Adipose tissue (tissue), 3 donors: ENCODE results near the gene MDN1. TPM values are rescaled to one million over a fixed set of nuclear protein-coding genes. Genes with fewer than 3 reads are reported as not detected.

Source experiments
- H3K27ac ChIP-seq: one replicate; pipeline ENCODE4 v1.5.1; 2013; ENCODE audit warnings: low read depth, low read length
- WGBS, 3 donors: extraction: QIAGEN DNeasy Blood & Tissue Kit; methylation state at CpG; one replicate each; pipeline ENCODE4 v1.1.7; 2013; 5-methylcytosine and 5-hydroxymethylcytosine counted together
- polyA plus RNA-seq, 3 donors: library from polyadenylated mRNA; stranded (reverse); fragments of 200-250 nt; gene quantifications; one replicate each; pipeline ENCODE4 v1.2.3, GENCODE V29; 2013
- donor health status: healthy with polysubstance abuse.
- donor health status: Bipolar disorder and iron deficiency.
- donor health status: healthy.

The MDN1 gene
- polyA plus RNA-seq, 3 donors = 5.8 to 13.7 (median 8.9) TPM

GRCh38 chr6:89680150-89680549, 139.4 kb downstream of the MDN1 start:
- H3K27ac ChIP-seq = no peak overlapping the region
- WGBS, 3 donors = 80 to 85% (median 83%) methylated on average over 2 of the region's 2 CpGs

- 74 to 88% (median 84%) methylated on average over 6 of the region's 6 CpGs for WGBS, 3 donors
- H3K27ac ChIP-seq = no peak overlapping the region
These were observed 140.1 kb downstream of the MDN1 start for GRCh38 chr6:89679215-89680120.

GRCh38 chr6:89678531-89678930, 141.1 kb downstream of the MDN1 start:
- 95 to 98% (median 96%) methylated on average over 3 of the region's 3 CpGs for WGBS, 3 donors
- H3K27ac ChIP-seq = no peak overlapping the region

GRCh38 chr6:89675949-89676748, 143.4 kb downstream of the MDN1 start:
- WGBS, 3 donors = 55 to 62% (median 59%) methylated on average over 7 of the region's 7 CpGs
- no peak overlapping the region for H3K27ac ChIP-seq

- 94 to 97% (median 95%) methylated on average over 7 of the region's 7 CpGs for WGBS, 3 donors
- no peak overlapping the region for H3K27ac ChIP-seq
These were observed 148.5 kb downstream of the MDN1 start for GRCh38 chr6:89670935-89671565.

- 67 to 73% (median 67%) methylated on average over 6 of the region's 6 CpGs for WGBS, 3 donors
- H3K27ac ChIP-seq = no peak overlapping the region
These were observed 150.6 kb downstream of the MDN1 start for GRCh38 chr6:89669002-89669401.

- WGBS, 3 donors = 85 to 90% (median 88%) methylated on average over 5 of the region's 5 CpGs
These were observed 151.6 kb downstream of the MDN1 start for GRCh38 chr6:89667872-89668556.

GRCh38 chr6:89662659-89663223, 156.9 kb downstream of the MDN1 start:
- WGBS, 3 donors = 95% methylated on average over 4 of the region's 4 CpGs
- H3K27ac ChIP-seq = no peak overlapping the region

More at GRCh38 chr6:89667872-89668556, 151.6 kb downstream of the MDN1 start:
- H3K27ac ChIP-seq = no peak overlapping the region

- WGBS, 3 donors = 53 to 93% (median 83%) methylated on average over 1 of the region's 1 CpG
- no peak overlapping the region for H3K27ac ChIP-seq
These were observed 158.0 kb downstream of the MDN1 start for GRCh38 chr6:89661559-89661958.

GRCh38 chr6:89660981-89661380, 158.6 kb downstream of the MDN1 start:
- WGBS, 3 donors = 84 to 92% (median 91%) methylated on average over 4 of the region's 4 CpGs
- H3K27ac ChIP-seq = no peak overlapping the region

GRCh38 chr6:89657445-89658158, 162.0 kb downstream of the MDN1 start:
- H3K27ac ChIP-seq = no peak overlapping the region
- WGBS, 3 donors = 86 to 92% (median 92%) methylated on average over 13 of the region's 13 CpGs

- H3K27ac ChIP-seq = no peak overlapping the region
- 86 to 90% (median 89%) methylated on average over 2 of the region's 2 CpGs for WGBS, 3 donors
These were observed 164.5 kb downstream of the MDN1 start for GRCh38 chr6:89655122-89655521.

GRCh38 chr6:89650579-89650978, 169.0 kb downstream of the MDN1 start:
- 92 to 93% (median 92%) methylated on average over 8 of the region's 8 CpGs for WGBS, 3 donors
- no peak overlapping the region for H3K27ac ChIP-seq

- H3K27ac ChIP-seq = no peak overlapping the region
- 99 to 100% (median 100%) methylated on average over 1 of the region's 1 CpG for WGBS, 3 donors
These were observed 169.9 kb downstream of the MDN1 start for GRCh38 chr6:89649682-89650081.

- H3K27ac ChIP-seq = no peak overlapping the region
- 76 to 89% (median 88%) methylated on average over 4 of the region's 4 CpGs for WGBS, 3 donors
These were observed 174.7 kb downstream of the MDN1 start for GRCh38 chr6:89644864-89645263.

- 55 to 69% (median 64%) methylated on average over 3 of the region's 3 CpGs for WGBS, 3 donors
These were observed 176.2 kb downstream of the MDN1 start for GRCh38 chr6:89643406-89643805.

GRCh38 chr6:89642956-89643355, 176.6 kb downstream of the MDN1 start:
- 69 to 89% (median 85%) methylated on average over 3 of the region's 3 CpGs for WGBS, 3 donors
- H3K27ac ChIP-seq = no peak overlapping the region

More at GRCh38 chr6:89643406-89643805, 176.2 kb downstream of the MDN1 start:
- H3K27ac ChIP-seq = no peak overlapping the region
